ENCODE measurements around the gene POLR3GL. TPM values are rescaled to one million over a fixed set of nuclear protein-coding genes. Genes with fewer than 3 reads are reported as not detected.

POLR3GL gene
- polyA plus RNA-seq, 2 donors = 12.8 to 13.7 TPM

DNA sequence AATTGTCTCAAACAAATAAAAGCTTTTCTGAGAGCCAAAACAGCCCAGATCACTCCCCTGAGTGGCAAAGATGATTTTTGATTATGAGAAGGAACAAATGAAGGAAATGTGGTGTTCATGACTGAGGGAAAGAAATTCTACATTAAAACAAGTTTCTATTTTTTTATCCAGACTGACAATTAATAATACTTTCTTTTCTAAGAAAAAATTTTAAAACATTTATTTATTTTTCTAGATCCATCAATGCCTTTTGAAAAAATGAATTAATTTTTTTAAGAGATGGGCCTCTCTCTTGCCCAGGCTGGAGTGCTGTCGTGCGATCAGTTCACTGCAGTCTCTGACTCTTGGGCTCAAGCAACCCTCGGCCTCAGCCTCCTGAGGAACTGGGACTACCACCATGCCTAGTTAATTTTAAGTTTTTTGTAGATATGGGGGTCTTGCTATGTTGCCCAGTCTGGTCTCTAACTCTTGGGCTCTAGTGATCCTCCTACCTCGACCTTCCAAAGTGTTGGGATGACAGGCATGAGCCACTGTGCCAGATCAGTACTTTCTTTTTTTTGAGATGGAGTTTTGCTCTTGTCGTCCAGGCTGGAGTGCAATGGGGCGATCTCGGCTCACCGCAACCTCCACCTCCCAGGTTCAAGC lies 43.1 kb downstream of the POLR3GL start:
- Histone ChIP-seq H3K27ac (ENCODE audit: low read depth in 2 of 2, low read length in 1 of 2) (peak overlapping the region in 1 of 2 donors; percentile 49), H3K36me3 (ENCODE audit: control insufficient read depth in 2 of 2, insufficient read depth in 2 of 2, low read length in 1 of 2) (no peaks in the 10 kb centered on the region), H3K4me1 (ENCODE audit: control insufficient read depth in 2 of 2, insufficient read depth in 2 of 2, low read length in 1 of 2) (no peaks in the 10 kb centered on the region), H3K27me3 (ENCODE audit: control insufficient read depth in 1 of 2, insufficient read depth in 2 of 2, low read length in 2 of 2) (no peaks in the 10 kb centered on the region), H3K9me3 (ENCODE audit: control insufficient read depth in 2 of 2, insufficient read depth in 1 of 2, low read depth in 1 of 2, low read length in 1 of 2) (no peaks in the 10 kb centered on the region), H3K4me3 (ENCODE audit: low read depth in 1 of 2, low read length in 2 of 2) (no peak overlapping the region)
- 81 to 83% methylated on average over 8 of the region's 8 CpGs for WGBS, 2 donors

DNA sequence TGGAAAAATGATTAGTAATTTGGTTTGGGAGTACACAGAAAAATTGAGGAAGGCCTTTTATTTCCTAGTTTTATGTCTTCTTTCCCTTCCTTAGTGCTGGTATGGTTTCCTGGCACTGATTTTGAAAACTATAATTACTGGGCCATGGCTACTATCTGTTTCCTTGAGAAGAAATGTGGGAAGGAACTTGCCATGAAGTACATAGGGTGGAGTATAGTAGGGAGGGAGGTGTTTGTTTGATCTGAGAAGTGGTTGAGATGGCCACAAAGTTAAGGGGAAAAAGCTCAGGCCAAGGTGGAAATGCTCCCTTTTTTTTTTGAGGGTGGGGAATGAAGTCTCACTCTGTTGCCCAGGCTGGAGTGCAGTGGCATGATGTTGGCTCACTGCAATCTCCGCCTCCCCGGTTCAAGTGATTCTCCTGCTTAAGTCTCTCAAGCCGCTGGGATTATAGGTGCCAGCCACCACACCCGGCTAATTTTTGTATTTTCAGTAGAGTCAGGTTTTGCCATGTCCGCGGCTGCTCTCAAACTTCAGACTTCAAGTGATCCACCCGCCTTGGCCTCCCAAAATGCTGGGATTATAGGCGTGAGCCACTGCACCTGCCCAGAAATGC lies 45.7 kb downstream of the POLR3GL start:
- 60 to 73% methylated on average over 8 of the region's 8 CpGs for WGBS, 2 donors
- no peaks in the 10 kb centered on the region for H3K9me3 ChIP-seq (ENCODE audit: control insufficient read depth in 2 of 2, insufficient read depth in 1 of 2, low read depth in 1 of 2, low read length in 1 of 2)
- no peaks in the 10 kb centered on the region for H3K36me3 ChIP-seq (ENCODE audit: control insufficient read depth in 2 of 2, insufficient read depth in 2 of 2, low read length in 1 of 2)
- H3K27me3 ChIP-seq (ENCODE audit: control insufficient read depth in 1 of 2, insufficient read depth in 2 of 2, low read length in 2 of 2) = no peaks in the 10 kb centered on the region
- H3K4me3 ChIP-seq (ENCODE audit: low read depth in 1 of 2, low read length in 2 of 2) = no peak overlapping the region
- H3K27ac ChIP-seq (ENCODE audit: low read depth in 2 of 2, low read length in 1 of 2) = peak overlapping the region; percentile 15 to 42
- H3K4me1 ChIP-seq (ENCODE audit: control insufficient read depth in 2 of 2, insufficient read depth in 2 of 2, low read length in 1 of 2) = no peaks in the 10 kb centered on the region

DNA sequence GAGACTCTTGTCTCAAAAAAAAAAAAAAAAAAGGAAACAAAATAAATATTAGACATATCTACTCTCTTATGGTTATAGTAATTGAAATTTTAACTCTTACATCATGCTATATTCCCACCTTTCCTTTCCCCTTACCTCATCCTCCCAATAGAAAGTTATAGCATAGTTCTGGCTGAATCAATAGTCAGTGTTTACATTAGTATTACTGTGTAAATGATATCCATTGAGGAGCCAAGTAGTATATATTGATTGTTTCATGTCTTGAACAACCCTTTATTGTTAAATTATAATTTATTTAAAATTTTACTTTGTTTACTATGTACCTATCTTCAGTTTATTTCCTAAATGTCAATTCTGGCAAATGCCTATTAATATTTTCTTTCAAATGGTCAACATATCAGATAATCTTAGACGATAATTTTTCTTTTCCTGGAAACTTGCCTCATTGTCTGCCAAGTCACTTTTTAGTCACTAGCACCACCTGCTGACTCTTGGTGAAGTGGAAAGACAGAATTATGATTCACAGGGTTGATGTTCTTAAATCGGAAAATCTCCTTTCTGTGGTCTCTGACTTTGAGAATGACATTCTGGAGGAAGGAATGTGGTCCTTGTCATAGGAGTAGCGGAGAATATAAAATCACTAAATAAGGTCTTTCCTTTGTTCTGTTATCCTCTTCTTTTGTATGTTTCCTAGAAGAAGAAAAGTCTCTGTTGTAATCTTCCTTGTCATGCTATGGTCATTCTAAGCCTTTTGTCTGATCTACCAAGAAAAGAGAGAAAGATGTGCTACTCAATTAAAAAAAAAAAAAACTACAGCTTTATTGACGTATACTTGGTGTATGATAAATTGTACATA lies 48.4 kb downstream of the POLR3GL start:
- 6 to 8% methylated on average over 4 of the region's 4 CpGs for WGBS, 2 donors
- H3K27me3 ChIP-seq (ENCODE audit: control insufficient read depth in 1 of 2, insufficient read depth in 2 of 2, low read length in 2 of 2) = no peaks in the 10 kb centered on the region
- H3K4me3 ChIP-seq (ENCODE audit: low read depth in 1 of 2, low read length in 2 of 2) = no peak overlapping the region
- no peaks in the 10 kb centered on the region for H3K4me1 ChIP-seq (ENCODE audit: control insufficient read depth in 2 of 2, insufficient read depth in 2 of 2, low read length in 1 of 2)
- no peaks in the 10 kb centered on the region for H3K36me3 ChIP-seq (ENCODE audit: control insufficient read depth in 2 of 2, insufficient read depth in 2 of 2, low read length in 1 of 2)
- H3K9me3 ChIP-seq (ENCODE audit: control insufficient read depth in 2 of 2, insufficient read depth in 1 of 2, low read depth in 1 of 2, low read length in 1 of 2) = no peaks in the 10 kb centered on the region
- H3K27ac ChIP-seq (ENCODE audit: low read depth in 2 of 2, low read length in 1 of 2) = no peak overlapping the region

DNA sequence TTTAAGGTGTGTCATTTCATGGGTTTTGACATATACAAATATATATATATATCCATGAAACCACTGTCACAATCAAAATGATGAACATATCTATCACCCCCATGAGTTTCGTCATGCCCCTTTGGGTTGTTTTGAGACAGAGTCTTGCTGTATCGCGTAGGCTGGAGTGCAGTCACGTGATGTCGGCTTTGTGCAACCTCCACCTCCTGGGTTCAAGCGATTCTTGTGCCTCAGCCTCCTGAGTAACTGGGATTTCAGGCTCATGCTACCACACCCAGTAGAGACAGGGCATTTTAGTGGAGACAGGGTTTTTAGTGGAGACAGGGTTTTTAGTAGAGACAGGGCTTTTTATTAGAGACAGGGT lies 49.1 kb downstream of the POLR3GL start:
- Histone ChIP-seq H3K36me3 (ENCODE audit: control insufficient read depth in 2 of 2, insufficient read depth in 2 of 2, low read length in 1 of 2) (no peaks in the 10 kb centered on the region), H3K9me3 (ENCODE audit: control insufficient read depth in 2 of 2, insufficient read depth in 1 of 2, low read depth in 1 of 2, low read length in 1 of 2) (no peaks in the 10 kb centered on the region), H3K27ac (ENCODE audit: low read depth in 2 of 2, low read length in 1 of 2) (no peak overlapping the region), H3K27me3 (ENCODE audit: control insufficient read depth in 1 of 2, insufficient read depth in 2 of 2, low read length in 2 of 2) (no peaks in the 10 kb centered on the region), H3K4me3 (ENCODE audit: low read depth in 1 of 2, low read length in 2 of 2) (no peak overlapping the region), H3K4me1 (ENCODE audit: control insufficient read depth in 2 of 2, insufficient read depth in 2 of 2, low read length in 1 of 2) (no peaks in the 10 kb centered on the region)
- 76 to 80% methylated on average over 6 of the region's 6 CpGs for WGBS, 2 donors

DNA sequence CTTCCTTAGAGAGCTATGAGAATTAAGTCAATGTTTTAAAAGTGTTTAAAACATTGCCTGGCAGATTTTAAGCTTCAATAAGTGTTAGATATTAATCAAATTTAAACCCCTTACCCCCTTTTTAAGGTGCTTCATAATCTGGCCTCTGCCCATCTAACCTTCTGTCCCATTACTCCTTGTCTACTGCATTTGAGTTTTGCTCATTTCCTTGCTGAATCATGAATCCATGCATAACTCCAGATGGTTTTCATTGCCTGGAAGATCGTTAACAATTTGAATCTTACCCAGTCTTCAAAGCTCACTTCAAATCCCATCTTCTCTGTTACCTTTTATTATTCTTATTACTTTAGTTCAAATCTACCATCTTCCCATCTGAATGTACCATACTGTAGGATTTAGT lies 52.4 kb downstream of the POLR3GL start:
- Histone ChIP-seq H3K27ac (ENCODE audit: low read depth in 2 of 2, low read length in 1 of 2) (no peak overlapping the region), H3K4me1 (ENCODE audit: control insufficient read depth in 2 of 2, insufficient read depth in 2 of 2, low read length in 1 of 2) (no peaks in the 10 kb centered on the region), H3K4me3 (ENCODE audit: low read depth in 1 of 2, low read length in 2 of 2) (no peak overlapping the region), H3K27me3 (ENCODE audit: control insufficient read depth in 1 of 2, insufficient read depth in 2 of 2, low read length in 2 of 2) (peaks cover 0 to 5% of the 10 kb centered on the region in 2 donors), H3K9me3 (ENCODE audit: control insufficient read depth in 2 of 2, insufficient read depth in 1 of 2, low read depth in 1 of 2, low read length in 1 of 2) (no peaks in the 10 kb centered on the region), H3K36me3 (ENCODE audit: control insufficient read depth in 2 of 2, insufficient read depth in 2 of 2, low read length in 1 of 2) (no peaks in the 10 kb centered on the region)
- 57 to 74% methylated on average over 1 of the region's 1 CpG for WGBS, 2 donors

DNA sequence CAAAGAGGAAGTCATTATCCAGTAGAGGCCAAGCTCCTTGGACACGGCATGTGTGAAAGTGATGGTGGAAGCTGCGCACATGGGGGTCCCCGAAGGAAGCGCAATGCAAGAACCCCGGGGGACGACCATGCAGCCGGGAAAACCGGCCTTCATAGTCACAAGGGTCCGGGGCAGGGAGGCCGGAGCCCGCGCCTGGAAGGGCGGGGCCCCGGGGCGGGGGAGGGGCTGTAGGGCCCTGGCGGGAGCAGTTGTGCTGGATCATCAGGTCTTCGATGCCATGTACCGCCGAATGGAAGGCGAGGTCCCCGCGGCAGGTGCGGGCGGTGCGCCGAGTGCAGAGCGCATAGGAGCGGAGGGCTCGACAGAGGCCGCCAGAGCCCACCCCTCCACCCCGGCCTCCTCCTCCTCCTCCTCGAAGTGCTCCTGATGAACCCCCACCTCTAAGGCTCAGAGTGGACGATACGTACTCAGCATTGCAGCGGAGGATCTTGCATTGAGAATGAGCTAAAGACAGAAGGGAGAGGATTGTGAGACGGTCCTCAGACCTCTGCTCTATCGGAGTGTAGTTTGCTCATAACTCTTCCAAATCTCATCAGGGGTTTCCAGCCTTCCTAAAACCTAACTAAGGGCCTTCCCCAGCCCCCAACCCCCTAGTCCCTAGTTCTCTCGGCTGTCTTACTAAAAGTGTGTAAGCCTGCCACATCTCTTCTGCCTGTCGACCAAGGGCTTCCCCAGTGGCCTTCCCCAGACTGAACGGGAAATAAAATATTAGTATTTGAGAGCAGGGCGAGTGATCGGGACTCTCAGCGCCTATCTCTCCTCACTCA lies 55.0 kb downstream of the POLR3GL start:
- Histone ChIP-seq H3K4me1 (ENCODE audit: control insufficient read depth in 2 of 2, insufficient read depth in 2 of 2, low read length in 1 of 2) (no peaks in the 10 kb centered on the region), H3K36me3 (ENCODE audit: control insufficient read depth in 2 of 2, insufficient read depth in 2 of 2, low read length in 1 of 2) (no peaks in the 10 kb centered on the region), H3K27me3 (ENCODE audit: control insufficient read depth in 1 of 2, insufficient read depth in 2 of 2, low read length in 2 of 2) (peaks cover 0 to 5% of the 10 kb centered on the region in 2 donors), H3K27ac (ENCODE audit: low read depth in 2 of 2, low read length in 1 of 2) (no peak overlapping the region), H3K9me3 (ENCODE audit: control insufficient read depth in 2 of 2, insufficient read depth in 1 of 2, low read depth in 1 of 2, low read length in 1 of 2) (no peaks in the 10 kb centered on the region), H3K4me3 (ENCODE audit: low read depth in 1 of 2, low read length in 2 of 2) (peak overlapping the region in 1 of 2 donors; percentile 4)
- 17 to 19% methylated on average over 42 to 43 of the region's 43 CpGs for WGBS, 2 donors

DNA sequence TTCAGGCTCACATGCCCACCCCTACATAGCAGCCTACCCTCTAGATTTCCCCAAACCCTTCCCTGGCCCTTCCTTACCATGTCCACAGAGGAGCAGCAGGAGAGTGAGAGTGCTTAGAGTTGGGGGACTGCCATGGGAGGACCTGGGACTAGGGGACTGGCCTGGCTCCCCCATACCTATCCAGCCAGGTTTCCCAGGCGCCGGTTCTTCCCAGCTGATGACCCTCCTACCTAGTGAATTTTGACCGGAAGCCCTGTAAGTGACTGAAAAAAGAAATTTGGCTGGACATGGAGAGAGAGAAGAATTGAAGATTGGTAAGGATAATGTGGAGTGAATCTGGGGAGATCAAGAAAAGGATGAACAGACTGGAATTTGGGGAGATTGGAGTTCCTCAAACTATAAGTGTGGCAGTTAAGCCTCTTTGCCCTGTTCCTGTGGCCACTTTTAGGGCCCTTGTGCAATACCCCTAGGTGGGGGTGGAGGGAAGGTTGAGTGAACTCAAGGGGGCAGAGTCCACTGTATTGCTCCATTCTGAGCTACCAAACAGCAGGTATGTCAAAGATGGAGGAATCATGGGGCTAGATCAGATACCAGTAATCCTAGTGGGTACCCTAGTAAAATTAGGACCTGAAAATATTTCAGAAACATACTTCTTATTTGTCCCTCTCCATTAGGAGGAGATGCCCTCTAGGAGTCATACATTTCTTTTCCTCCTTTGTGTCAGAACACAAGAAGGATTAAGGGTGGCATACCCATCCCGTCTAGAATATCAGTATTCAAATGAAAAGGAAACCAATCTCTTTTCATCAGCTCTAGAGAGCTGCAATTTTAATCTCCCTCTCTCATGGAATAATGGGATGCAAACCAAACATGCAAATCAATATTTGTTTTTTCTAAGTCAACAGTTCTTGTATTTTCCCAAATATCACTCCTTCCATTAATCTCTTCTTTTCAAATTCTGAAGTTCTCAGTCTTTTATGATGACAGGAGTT lies 55.9 kb downstream of the POLR3GL start:
- H3K4me1 ChIP-seq (ENCODE audit: control insufficient read depth in 2 of 2, insufficient read depth in 2 of 2, low read length in 1 of 2) = no peaks in the 10 kb centered on the region
- peaks cover 0 to 5% of the 10 kb centered on the region in 2 donors for H3K27me3 ChIP-seq (ENCODE audit: control insufficient read depth in 1 of 2, insufficient read depth in 2 of 2, low read length in 2 of 2)
- no peak overlapping the region for H3K27ac ChIP-seq (ENCODE audit: low read depth in 2 of 2, low read length in 1 of 2)
- no peak overlapping the region for H3K4me3 ChIP-seq (ENCODE audit: low read depth in 1 of 2, low read length in 2 of 2)
- H3K9me3 ChIP-seq (ENCODE audit: control insufficient read depth in 2 of 2, insufficient read depth in 1 of 2, low read depth in 1 of 2, low read length in 1 of 2) = no peaks in the 10 kb centered on the region
- WGBS, 2 donors = 87 to 89% methylated on average over 4 of the region's 4 CpGs
- no peaks in the 10 kb centered on the region for H3K36me3 ChIP-seq (ENCODE audit: control insufficient read depth in 2 of 2, insufficient read depth in 2 of 2, low read length in 1 of 2)

DNA sequence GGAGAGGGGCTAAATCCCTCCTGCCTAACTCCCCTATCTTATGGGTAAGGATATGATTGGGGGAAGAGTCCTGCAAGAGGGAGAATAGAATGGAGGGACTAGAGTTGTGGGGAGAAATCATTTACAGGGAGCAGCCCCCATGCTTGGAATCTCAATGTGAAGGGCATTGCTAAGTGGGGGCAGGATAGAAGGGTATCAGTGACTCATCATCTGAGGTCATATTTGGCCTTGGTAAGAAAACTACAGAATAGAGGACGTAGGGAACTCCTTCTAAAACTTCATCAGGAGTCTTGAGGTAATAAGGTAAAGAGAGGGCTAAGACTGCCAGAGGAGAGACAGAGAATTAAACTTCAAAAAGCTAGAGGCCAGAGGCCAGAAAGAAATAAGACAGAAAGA lies 56.6 kb downstream of the POLR3GL start:
- Histone ChIP-seq H3K9me3 (ENCODE audit: control insufficient read depth in 2 of 2, insufficient read depth in 1 of 2, low read depth in 1 of 2, low read length in 1 of 2) (no peaks in the 10 kb centered on the region), H3K4me3 (ENCODE audit: low read depth in 1 of 2, low read length in 2 of 2) (no peak overlapping the region), H3K36me3 (ENCODE audit: control insufficient read depth in 2 of 2, insufficient read depth in 2 of 2, low read length in 1 of 2) (no peaks in the 10 kb centered on the region), H3K27ac (ENCODE audit: low read depth in 2 of 2, low read length in 1 of 2) (no peak overlapping the region), H3K27me3 (ENCODE audit: control insufficient read depth in 1 of 2, insufficient read depth in 2 of 2, low read length in 2 of 2) (peaks cover 0 to 5% of the 10 kb centered on the region in 2 donors), H3K4me1 (ENCODE audit: control insufficient read depth in 2 of 2, insufficient read depth in 2 of 2, low read length in 1 of 2) (no peaks in the 10 kb centered on the region)
- WGBS, 2 donors = 40 to 61% methylated on average over 1 of the region's 1 CpG
